ENCODE measurements around the gene CCDC192. TPM values are rescaled to one million over a fixed set of nuclear protein-coding genes. Genes with fewer than 3 reads are reported as not detected.

CCDC192 gene
- total RNA-seq, 1 donor from 2014 or later = 1.3 TPM

- no peaks in the 10 kb centered on the region for H3K36me3 Mint-ChIP-seq (ENCODE audit: low read depth)
- H3K4me3 Mint-ChIP-seq = no peak overlapping the region
- H3K27me3 Mint-ChIP-seq (ENCODE audit: low read depth) = no peaks in the 10 kb centered on the region
- peaks cover 37% of the 10 kb centered on the region for H3K4me1 Mint-ChIP-seq
- no peaks in the 10 kb centered on the region for H3K9me3 Mint-ChIP-seq
- no peak overlapping the region for H3K27ac Mint-ChIP-seq (ENCODE audit: unreplicated experiment)
- TF ChIP-seq CTCF (conservative IDR thresholded peaks at IDR 0.05) = peak; percentile 63
- no peak for DNase-seq (ENCODE audit: low read depth, low spot score)
Observed at GRCh38 chr5:127757576-127757975, 54.4 kb downstream of the CCDC192 start.

- Mint-ChIP-seq H3K36me3 (ENCODE audit: low read depth) (no peaks in the 10 kb centered on the region), H3K4me3 (no peak overlapping the region), H3K27me3 (ENCODE audit: low read depth) (no peaks in the 10 kb centered on the region), H3K4me1 (peaks cover 36% of the 10 kb centered on the region), H3K27ac (ENCODE audit: unreplicated experiment) (no peak overlapping the region), H3K9me3 (no peaks in the 10 kb centered on the region)
- no peak for TF ChIP-seq CTCF (conservative IDR thresholded peaks at IDR 0.05)
- DNase-seq (ENCODE audit: low read depth, low spot score) = no peak
Observed at GRCh38 chr5:127758766-127759283, 55.6 kb downstream of the CCDC192 start.

- no peak overlapping the region for H3K27ac Mint-ChIP-seq (ENCODE audit: unreplicated experiment)
- H3K36me3 Mint-ChIP-seq (ENCODE audit: low read depth) = no peaks in the 10 kb centered on the region
- TF ChIP-seq CTCF (conservative IDR thresholded peaks at IDR 0.05) = no peak
- H3K4me3 Mint-ChIP-seq = no peak overlapping the region
- no peaks in the 10 kb centered on the region for H3K9me3 Mint-ChIP-seq
- no peak for DNase-seq (ENCODE audit: low read depth, low spot score)
- H3K27me3 Mint-ChIP-seq (ENCODE audit: low read depth) = no peaks in the 10 kb centered on the region
- H3K4me1 Mint-ChIP-seq = peaks cover 37% of the 10 kb centered on the region
Observed at GRCh38 chr5:127761869-127762268, 58.7 kb downstream of the CCDC192 start.

GRCh38 chr5:127762412-127762811, 59.2 kb downstream of the CCDC192 start:
- no peak for DNase-seq (ENCODE audit: low read depth, low spot score)
- H3K9me3 Mint-ChIP-seq = no peaks in the 10 kb centered on the region
- H3K4me1 Mint-ChIP-seq = peaks cover 39% of the 10 kb centered on the region
- no peaks in the 10 kb centered on the region for H3K36me3 Mint-ChIP-seq (ENCODE audit: low read depth)
- no peak for TF ChIP-seq CTCF (conservative IDR thresholded peaks at IDR 0.05)
- no peaks in the 10 kb centered on the region for H3K27me3 Mint-ChIP-seq (ENCODE audit: low read depth)
- peak overlapping the region; percentile 15 for H3K27ac Mint-ChIP-seq (ENCODE audit: unreplicated experiment)
- no peak overlapping the region for H3K4me3 Mint-ChIP-seq

- H3K27me3 Mint-ChIP-seq (ENCODE audit: low read depth) = no peaks in the 10 kb centered on the region
- no peaks in the 10 kb centered on the region for H3K36me3 Mint-ChIP-seq (ENCODE audit: low read depth)
- H3K4me1 Mint-ChIP-seq = peaks cover 27% of the 10 kb centered on the region
- no peaks in the 10 kb centered on the region for H3K9me3 Mint-ChIP-seq
- H3K27ac Mint-ChIP-seq (ENCODE audit: unreplicated experiment) = no peak overlapping the region
- no peak for TF ChIP-seq CTCF (conservative IDR thresholded peaks at IDR 0.05)
- no peak for DNase-seq (ENCODE audit: low read depth, low spot score)
- H3K4me3 Mint-ChIP-seq = no peak overlapping the region
Observed at GRCh38 chr5:127766676-127767335, 63.6 kb downstream of the CCDC192 start.
